NCI-H526 (cell line): ENCODE results near the gene EFNB1.

Experiments used
- DNase-seq, 2 experiments: peaks; one replicate each; lab custom pipeline; 2025; lab: John Stamatoyannopoulos, UW

Gene EFNB1

DNA sequence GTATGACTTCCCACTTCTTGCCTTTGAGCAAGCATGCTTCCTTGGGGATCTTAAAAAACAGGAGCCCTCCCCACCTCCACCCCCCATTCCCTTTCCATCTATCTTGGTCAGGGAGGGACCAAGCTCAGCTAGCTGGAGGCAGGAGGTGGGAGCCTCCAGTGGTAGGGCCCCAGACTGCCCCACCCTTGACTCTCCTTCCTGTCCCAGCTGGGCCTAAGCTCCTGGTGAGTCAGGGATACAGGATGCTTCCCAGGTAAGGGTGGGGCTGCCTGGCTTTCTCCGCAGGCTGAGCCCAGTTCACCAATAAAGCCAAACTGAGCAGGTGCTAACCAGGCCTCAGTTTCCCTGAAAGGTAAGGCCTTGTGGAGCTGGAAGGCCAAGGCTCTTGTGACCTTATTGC, 15.2 kb downstream of the EFNB1 start:
- no peak for DNase-seq

DNA sequence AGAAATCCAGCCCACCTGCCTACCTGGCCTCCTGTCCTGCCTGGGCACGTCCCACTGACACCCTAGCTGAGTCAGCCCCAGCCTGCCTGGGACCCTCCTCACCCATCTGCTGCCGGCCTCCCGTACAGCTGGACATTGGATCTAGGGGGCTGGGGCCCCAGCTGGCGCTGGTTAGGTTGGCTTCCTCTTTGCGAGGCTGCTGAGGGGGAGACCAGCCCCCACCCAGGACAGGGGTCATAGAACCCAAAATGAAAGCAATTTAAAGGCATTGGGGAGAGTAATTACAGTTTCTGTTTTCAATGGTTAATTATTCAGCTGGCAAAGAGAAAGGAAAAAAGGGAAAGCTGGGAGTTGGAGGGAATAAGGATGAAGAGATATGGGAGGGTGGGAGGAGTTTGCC, 15.8 kb downstream of the EFNB1 start:
- no peak for DNase-seq

DNA sequence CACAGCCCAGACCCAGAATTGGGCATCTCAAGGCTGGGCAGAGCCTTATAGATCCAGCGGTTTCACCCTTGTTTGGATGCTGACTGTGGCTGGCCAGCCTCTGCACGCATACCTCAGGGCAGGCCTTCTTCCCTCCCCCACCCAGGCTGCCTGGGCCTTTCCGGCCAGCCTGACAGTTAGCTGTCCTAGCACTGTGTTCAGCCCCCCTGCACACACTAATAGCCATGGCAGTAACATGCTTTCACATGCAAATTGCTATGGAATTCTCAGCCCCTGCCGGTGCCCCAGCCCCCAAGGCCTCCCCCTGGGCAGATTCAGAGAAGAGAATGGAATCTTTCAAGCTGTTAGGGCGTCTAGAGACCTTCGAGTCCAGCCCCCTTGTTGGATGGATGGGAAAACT, 17.7 kb downstream of the EFNB1 start:
- DNase-seq, result peak in 1 of 2 experiments; percentile 60

DNA sequence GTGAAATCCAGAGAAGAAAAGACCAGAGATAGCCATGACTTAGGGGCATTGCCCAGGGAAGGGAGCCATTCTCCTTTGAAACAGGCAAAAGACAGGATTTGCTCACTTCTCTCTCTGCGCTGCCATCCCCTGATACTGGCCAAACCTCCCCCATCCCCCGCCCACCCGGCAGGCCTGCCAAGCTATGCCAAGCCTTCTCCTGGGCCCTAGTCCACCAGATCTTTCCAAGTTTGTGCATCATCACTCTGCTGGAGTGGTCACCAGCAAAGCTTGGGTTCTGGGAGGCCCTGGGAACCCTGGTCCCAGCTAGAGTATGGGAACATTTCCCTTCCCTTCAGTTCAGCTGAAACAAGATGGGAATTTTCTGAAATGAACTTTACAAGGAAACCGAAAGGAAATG, 18.4 kb downstream of the EFNB1 start:
- no peak for DNase-seq

DNA sequence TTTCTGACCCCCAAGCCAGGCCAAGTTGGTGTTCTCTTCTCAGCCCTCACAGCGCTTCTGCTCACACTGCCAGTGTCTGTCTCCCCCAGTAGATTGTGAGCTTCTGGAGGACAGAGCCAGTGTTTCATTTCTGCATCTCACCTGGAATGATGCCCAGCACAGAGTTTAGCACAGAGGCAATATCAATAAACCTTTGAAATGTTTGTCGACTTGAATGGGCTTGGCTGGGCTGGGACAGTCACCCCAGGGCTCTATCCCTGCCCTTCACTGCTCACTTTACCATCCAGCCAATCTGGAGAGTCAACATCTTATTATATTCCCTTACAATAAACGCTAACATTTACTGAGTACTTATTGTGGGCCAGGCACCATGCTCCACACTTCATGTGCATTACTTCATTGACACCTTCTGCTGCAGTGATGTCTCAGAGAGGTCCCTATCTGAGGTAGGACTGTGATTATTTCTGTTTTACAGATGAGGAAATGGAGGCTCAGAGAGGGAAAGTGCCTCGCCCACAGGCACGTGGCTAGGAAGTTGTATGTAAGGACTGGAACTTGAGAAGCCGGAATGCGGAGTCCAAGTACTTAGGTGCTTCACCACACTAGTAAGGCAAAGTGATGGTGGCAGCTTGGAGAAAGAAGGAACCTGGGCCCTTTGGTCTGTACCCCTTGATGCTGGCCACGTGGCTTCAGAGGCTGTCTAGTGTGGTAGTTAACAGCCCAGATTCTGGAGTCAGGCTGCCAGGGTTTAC, 19.5 kb downstream of the EFNB1 start:
- DNase-seq, result no peak

DNA sequence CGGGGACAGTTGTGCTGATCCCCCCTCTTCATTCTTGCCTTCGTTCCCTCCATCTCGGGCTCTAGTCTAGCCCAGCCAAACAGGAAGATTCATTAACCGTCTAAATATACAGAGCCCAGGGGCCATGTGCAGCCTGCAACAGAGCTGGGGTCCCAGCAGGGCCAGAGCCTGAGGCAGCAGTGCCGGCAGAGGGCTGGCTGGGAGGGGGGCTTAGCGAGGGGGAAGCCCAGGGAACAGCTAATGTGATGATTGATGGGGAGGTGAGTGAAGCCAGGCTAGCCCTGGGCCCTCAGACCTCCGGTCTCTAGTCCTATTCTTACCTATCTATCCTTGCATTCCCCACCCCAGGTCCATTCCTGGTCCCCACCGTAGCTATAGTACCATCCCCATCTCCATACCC, 22.3 kb downstream of the EFNB1 start:
- DNase-seq, result no peak

DNA sequence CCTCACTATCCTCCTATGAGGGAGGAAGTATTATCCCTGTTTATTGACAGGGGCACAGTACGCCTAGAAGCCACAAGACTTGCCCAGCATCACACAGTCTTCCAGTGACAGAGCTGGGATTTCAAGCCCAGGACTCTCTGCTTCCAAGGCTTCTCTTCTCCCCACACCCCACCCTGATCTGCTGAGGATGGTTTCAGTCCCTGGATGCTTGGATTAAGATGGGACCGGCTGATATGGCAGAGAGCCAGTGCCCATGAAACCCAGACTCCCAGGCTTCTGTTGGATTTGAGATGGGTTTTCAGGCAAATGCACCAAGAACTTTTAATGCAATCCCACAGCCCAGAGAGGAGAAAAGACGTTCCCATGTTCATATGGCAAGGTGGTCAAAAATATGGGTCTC, 23.2 kb downstream of the EFNB1 start:
- DNase-seq, result no peak

DNA sequence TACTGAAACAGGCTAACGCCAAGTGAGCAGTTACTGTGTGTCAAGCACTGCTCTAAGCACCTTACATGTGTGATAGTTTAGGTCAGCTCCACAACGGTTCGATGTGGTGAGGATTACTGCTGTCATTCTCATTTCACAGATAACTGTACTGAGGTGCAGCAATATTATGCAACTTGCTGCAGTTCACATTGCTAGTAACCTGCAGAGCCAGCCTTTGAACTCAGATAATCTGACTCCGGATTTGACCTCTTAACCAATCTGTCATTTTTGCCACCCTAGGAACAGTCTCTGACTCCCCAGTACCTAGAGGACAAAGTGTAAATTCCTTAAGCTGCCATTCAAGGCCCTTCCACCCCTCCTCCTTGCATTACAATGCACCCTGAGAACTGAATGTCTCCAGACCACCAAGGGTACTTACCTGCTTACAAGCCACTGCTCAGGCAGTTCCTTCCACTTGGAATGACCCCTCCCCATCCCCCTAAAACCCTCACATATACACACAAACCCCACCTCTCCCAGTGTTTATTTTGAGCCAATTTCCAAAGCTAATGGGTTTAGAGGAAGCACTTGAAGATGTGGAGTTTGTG, 24.9 kb downstream of the EFNB1 start:
- no peak for DNase-seq

DNA sequence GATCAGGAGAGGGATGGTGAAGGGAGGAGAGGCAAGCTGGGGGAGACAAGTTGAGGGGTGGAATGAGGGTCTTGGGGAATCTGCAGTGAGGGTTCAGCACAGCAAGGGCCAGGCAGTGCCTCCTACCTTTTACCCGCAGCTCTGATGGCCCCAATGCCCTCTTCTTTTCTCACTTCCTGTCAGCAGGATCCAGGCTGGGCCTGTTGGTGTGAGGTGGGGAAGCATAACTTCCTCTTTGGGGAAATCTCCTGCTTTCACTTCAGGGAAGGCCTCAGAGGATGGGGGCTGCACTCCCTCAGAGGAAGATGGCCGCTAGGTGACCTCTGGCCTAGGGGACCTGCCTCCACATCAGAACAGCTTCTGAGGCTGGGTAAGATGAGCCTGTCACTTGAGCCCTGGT, 36.5 kb downstream of the EFNB1 start:
- no peak for DNase-seq

DNA sequence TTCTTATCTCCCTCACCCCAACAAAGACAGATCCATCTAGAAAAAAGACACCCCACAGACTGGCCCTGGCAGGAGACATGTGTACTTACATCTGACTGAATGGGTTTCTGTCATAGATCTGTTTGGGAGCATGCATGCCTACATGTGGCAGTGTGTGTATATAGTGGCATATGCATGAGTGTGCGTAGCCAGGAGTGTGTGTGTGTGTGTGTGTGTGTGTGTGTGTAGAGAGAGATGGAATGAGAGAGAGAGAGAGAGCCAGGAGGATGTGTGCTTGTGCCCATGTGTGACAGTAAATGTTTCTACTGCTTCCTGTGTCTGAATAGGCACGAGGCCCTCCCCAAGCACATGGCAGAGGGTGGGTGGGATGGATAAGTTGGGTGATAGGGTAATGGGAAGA, 37.1 kb downstream of the EFNB1 start:
- DNase-seq, result no peak

DNA sequence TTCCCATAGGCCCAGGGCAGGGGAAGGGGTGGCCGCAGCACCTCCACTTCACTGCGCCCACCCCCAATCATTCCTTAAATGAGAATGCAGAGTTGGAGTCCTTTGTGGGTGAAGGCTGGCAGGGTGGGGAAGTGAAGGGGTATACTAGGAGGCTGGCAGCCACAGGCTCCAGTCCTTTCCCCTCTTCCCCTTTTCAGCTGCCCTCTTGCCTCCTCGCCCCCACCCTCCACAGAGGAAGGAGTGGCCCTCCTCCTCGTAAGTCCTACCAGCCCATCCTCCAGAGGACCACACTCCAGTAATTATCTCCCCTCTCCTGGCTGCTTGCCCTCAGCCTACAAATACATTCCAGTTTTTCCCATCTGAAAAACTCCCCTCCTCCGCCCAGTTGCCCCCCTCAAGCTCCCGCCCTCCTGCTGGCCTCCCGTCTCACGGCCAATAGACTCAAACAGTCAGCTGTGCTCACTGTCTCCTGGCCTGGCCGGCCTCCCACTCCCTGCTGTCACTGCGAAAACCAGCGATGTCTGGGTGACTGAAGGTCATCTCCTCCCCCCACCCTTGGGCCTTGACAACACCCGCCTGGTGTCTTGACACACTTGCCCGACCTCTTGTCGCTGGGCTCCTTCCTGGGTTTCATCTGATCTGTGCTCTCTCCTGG, 38.8 kb downstream of the EFNB1 start:
- DNase-seq, result no peak

DNA sequence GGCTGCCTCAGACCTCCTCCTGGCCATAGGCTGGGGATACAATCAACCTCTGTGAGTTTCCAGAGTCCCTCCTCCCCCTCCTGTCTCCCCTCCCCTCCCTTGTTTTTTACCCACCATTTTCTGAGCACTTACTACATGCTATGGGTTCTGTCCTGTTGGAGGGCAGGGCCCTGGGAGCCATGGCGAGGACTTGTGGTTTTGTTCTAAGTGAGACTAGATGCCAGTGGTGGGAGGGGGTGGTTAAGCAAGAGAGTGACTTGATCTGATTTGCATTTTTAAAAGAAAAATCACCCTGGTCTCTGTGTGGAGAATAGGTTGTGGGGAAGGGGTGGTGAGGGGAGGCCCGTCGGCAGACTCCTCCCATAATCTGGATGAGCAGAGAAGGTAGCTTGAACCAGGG, 39.5 kb downstream of the EFNB1 start:
- DNase-seq, result peak in 1 of 2 experiments; percentile 18

DNA sequence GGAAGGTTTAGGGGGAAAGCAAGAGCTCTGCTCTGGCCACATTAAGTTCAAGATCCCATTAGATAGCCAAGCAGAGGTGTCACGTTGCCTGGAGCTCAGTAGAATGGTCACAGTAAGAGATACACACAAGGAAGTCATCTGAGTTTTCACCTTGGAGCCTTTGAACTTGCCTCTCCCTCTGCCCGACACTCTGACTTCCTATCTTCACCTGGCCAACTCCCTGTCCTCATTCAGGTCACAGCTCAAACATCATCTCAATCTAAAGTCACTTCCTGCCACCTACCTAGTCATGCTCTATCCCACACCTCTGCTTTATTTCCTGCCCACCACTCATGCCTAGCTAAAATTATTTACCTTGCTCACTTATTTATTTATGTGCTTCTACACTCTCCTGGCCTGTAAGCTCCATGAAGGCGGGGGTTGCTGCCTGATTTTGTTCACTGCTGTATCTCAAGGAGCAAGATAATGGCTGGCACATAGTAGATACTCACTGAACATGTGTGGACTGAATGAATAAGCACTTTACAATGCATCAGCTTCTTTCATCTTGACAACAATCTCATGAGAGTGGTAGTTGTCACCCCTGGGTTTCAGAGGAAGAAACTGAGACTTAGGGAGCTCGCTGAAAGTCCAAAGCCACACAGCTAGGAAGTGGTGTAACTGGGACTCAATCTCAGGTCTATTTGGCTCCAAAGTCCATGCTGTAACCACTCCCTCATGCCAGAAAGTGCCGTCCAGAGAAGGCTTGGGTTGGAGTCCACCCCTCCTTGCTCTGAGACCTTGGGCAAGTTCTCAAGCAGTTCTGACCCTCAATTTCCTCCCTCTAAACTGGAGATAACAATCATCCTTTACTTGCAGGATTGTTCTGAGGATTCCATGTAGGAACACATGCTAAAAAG, 40.3 kb downstream of the EFNB1 start:
- DNase-seq, result no peak

DNA sequence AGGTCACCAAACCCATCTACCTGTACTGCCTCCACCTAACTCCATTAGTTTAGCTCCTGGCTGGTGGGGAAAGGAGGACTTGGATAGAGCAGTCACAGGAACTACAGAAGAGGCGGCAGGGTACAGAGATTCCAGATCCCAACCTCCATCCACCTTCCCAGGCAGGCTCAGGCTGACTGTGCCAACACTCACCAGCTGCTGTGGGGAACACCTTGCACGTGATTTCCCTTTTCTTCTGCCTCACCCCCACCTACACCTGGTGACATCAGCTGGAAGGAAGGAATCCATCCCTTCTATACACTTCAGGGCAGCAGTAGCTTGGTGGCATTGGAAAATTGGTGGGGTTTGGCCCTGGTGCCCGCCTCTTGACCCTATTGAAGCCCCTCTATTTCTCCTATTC, 41.5 kb downstream of the EFNB1 start:
- no peak for DNase-seq

DNA sequence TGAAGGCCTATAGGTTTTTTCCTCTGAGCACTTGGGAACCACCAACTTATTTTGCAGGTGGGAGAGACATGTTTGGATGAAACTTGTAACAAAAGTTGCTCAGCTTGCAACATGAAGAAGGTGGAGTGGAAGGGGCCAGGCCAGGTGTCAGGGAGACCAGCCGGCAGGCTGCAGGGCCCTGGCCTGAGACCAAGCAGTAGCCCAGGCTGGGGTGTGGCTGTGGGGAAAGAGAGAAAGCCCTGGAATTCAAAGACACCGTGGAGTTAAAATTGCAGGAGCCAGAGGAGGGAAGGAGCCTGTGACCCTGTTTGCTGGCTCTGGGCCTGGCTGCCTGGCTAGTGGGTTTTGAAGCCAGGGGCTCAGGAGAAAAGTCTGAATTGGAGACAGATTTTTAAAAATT, 43.4 kb downstream of the EFNB1 start:
- DNase-seq, result no peak

DNA sequence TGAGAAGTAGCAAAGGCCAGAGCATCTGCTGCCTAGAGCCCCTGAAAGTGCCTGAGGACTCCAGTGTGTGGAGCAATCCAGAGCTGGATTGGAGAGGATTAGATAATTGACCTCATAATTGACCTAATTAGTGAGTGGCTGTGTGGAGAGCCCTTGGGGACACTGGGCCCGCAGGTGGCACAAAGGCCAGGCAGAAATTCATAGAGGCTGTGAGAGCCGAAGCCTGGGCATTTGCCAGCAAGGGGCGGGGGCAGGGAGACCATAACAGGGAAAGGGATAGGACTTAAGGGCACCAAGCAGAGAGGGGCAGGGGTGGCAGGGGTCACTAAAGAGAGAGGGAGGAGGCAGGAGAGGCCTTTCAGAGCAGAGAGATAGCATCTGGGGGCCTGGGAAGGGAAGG, 45.3 kb downstream of the EFNB1 start:
- no peak for DNase-seq

DNA sequence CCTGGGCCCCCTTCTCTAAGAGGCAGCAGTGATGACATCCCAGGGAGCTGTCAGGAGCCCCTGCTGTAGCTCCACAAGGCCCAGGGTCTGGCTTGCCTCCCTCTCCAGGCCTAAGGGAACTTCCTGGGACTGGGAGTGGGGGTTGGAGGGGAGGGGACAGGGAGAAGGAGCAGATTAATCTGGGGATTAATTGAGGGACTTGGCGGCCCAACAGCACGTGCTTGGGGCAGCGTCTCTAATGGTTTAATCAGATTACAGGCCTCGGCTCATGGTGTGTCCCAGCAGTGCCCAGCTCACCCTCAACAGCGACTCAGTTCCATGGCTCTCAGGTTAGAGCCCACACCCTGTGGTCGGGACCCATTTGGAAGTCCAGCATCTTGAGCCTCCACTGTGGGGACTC, 47.9 kb downstream of the EFNB1 start:
- no peak for DNase-seq

DNA sequence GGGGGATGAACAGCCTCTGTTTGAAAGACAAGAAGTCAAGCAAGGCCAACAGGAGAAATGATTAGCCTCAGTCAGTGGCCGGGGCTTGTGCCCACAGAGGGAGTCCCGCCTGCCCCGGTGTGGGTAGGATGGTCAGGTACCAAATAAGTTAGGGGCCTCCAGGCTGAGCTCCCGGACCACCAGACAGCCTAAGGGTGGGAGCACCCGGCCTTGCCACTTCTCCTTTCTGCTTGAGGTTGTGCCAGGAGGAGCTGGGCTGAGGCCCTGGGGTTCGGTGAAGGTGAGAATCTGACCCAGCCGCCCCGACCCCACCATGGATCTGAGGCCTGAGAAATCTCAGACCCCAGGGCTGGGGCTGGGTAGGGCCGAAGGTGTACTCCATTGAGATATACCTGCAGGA, 48.8 kb downstream of the EFNB1 start:
- no peak for DNase-seq

DNA sequence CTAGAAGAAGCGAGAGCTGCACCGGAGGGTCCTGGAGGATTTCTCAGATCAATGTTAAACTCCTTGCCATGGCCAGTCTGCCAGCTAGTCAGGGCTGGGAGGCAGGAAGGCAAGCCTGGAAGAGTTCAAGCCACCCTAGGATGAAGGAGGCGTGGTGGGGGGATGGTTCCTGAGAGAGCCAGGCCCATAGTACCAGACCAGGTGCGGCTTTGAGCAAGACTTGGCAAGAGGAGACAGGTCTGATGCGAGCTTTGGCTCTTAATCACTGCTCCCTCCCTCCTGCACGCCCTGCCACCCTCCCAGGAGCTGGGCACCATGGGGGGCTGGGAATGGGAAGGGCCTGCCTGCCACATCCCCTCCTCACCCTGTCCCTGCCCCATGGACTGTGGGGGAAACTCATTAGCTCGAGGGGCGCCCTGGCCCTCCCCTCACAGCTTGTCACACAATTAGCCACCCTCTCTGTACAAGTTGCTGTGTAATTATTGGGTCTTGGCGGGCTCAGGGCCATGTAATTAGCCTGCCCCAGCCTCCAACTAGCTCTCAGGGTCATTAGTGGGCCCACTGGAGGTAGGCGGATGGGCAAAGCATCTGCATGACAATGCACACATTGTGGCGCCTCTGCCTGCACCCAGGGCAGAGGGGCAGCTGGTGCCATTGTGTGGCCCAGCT, 50.3 kb downstream of the EFNB1 start:
- DNase-seq, result no peak

DNA sequence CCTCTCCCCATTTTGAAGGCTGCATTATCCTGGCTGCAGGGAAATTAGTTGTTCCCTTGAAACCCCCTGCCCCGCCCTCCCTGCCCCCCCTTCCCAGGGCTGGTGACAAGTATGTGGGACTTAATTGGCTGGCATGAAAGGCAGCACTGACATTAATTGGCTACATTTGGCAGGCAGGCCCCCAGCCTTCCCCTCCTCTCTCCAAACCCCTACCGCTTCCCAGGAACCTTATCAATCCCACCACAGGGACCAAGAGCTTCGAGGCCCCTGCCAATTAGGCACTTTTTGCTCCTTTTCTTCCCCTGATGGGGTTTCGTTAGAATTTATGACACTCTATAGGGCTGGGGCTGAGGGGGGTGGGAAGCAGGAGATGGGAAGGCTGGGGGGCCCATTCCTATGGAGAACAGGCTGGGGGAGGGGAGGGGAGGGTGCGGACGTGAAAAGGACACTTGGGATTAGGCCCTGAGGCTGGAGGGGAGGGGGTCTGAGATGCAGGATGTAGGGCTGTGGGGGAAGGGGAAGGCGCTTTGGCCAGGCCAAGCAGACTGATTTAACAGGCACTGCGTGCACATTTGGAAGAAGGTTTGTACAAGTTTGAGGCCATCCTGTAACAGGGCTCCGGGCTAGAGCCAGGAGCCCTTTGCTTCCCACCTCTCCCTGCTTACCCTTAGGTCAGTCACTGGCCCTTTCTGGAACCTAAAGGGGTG, 52.2 kb downstream of the EFNB1 start:
- DNase-seq, result no peak

DNA sequence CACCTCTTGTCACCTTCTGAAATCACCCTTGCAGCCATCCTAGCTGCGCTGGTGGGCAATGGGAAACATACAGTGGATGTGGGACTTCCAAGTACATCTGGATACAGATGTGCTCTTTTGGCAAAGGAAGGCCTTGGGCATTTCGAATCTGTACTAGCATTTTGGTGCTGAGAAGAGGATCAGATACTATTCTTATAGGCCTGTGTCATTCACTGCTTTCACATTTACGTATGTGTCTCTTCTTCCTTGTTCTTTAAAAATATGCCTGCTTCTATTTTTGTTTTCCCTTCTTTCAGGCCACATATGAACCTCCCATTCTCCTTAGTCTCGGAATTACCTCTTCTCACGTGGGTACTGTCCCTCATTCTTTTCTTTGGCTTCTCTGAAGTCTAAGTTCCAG, 53.1 kb downstream of the EFNB1 start:
- no peak for DNase-seq
